HUES6 (cell line): ENCODE measurements around the gene E2F8.

Experiments
- H3K27ac ChIP-seq: 2 replicates; pipeline ENCODE4 v1.7.0; 2013; ENCODE audit warnings: low read depth, mild to moderate bottlenecking, low read length, inconsistent platforms
- H3K27me3 ChIP-seq: 2 replicates; pipeline ENCODE4 v1.6.1; 2013; ENCODE audit warnings: low read length; ENCODE audit not compliant: control insufficient read depth, insufficient read depth
- H3K36me3 ChIP-seq: 2 replicates; pipeline ENCODE4 v1.6.1; 2013; ENCODE audit warnings: low read length; ENCODE audit not compliant: control insufficient read depth, insufficient read depth
- H3K4me1 ChIP-seq: 2 replicates; pipeline ENCODE4 v1.6.1; 2013; ENCODE audit warnings: low read length; ENCODE audit not compliant: control insufficient read depth, insufficient read depth
- H3K4me3 ChIP-seq: 2 replicates; pipeline ENCODE4 v1.5.1; 2013; ENCODE audit warnings: low read depth, low read length
- H3K9ac ChIP-seq: one replicate; pipeline ENCODE4 v1.6.1; 2013; ENCODE audit warnings: mild to moderate bottlenecking, low read length
- H3K9me3 ChIP-seq: 2 replicates; pipeline ENCODE4 v1.6.1; 2013; ENCODE audit warnings: low read depth, low read length; ENCODE audit not compliant: control insufficient read depth, insufficient read depth

E2F8 gene

GRCh38 chr11:19201737-19202605 lies 38.8 kb downstream of the E2F8 start, which contains the start of gene CSRP3:
Gene CSRP3, minus strand, starts transcription at chr11:19201983. Its CDS starts 9,535 bp downstream, at chr11:19192448.
- Histone ChIP-seq H3K4me1 (no peaks in the 10 kb centered on the region), H3K36me3 (no peaks in the 10 kb centered on the region), H3K9ac (no peak within 1 kb of the TSS), H3K9me3 (peaks cover 6% of the 10 kb centered on the region; the same call in 1 of the 2 replicates), H3K27me3 (no peaks in the 10 kb centered on the region), H3K4me3 (no peak within 1 kb of the TSS), H3K27ac (no peak within 1 kb of the TSS)

GRCh38 chr11:19200410-19201201 lies 40.1 kb downstream of the E2F8 start:
- H3K4me3 ChIP-seq: no peak overlapping the region
- H3K4me1 ChIP-seq: no peaks in the 10 kb centered on the region
- peaks cover 6% of the 10 kb centered on the region; the same call in 1 of the 2 replicates for H3K9me3 ChIP-seq
- no peak overlapping the region for H3K27ac ChIP-seq
- no peaks in the 10 kb centered on the region for H3K27me3 ChIP-seq
- no peak overlapping the region for H3K9ac ChIP-seq
- no peaks in the 10 kb centered on the region for H3K36me3 ChIP-seq

- Histone ChIP-seq H3K4me3 (no peak overlapping the region), H3K9me3 (peaks cover 6% of the 10 kb centered on the region; the same call in 1 of the 2 replicates), H3K27me3 (no peaks in the 10 kb centered on the region), H3K27ac (no peak overlapping the region), H3K4me1 (no peaks in the 10 kb centered on the region), H3K36me3 (no peaks in the 10 kb centered on the region), H3K9ac (no peak overlapping the region)
These were observed 41.0 kb downstream of the E2F8 start for GRCh38 chr11:19199771-19200170.

GRCh38 chr11:19199048-19199447 lies 41.7 kb downstream of the E2F8 start:
- H3K27ac ChIP-seq: no peak overlapping the region
- no peak overlapping the region for H3K9ac ChIP-seq
- H3K4me3 ChIP-seq: no peak overlapping the region
- peaks cover 6% of the 10 kb centered on the region; the same call in 1 of the 2 replicates for H3K9me3 ChIP-seq
- no peaks in the 10 kb centered on the region for H3K36me3 ChIP-seq
- no peaks in the 10 kb centered on the region for H3K27me3 ChIP-seq
- no peaks in the 10 kb centered on the region for H3K4me1 ChIP-seq

GRCh38 chr11:19196432-19196831 lies 44.3 kb downstream of the E2F8 start:
- Histone ChIP-seq H3K9me3 (peaks cover 6% of the 10 kb centered on the region; the same call in 1 of the 2 replicates), H3K36me3 (no peaks in the 10 kb centered on the region), H3K4me3 (no peak overlapping the region), H3K27ac (no peak overlapping the region), H3K9ac (no peak overlapping the region), H3K27me3 (no peaks in the 10 kb centered on the region), H3K4me1 (no peaks in the 10 kb centered on the region)

GRCh38 chr11:19194620-19195308 lies 46.0 kb downstream of the E2F8 start:
- no peak overlapping the region for H3K4me3 ChIP-seq
- no peaks in the 10 kb centered on the region for H3K4me1 ChIP-seq
- H3K9ac ChIP-seq: no peak overlapping the region
- H3K27me3 ChIP-seq: no peaks in the 10 kb centered on the region
- H3K27ac ChIP-seq: no peak overlapping the region
- no peaks in the 10 kb centered on the region for H3K9me3 ChIP-seq
- no peaks in the 10 kb centered on the region for H3K36me3 ChIP-seq

GRCh38 chr11:19193916-19194315 lies 46.8 kb downstream of the E2F8 start:
- Histone ChIP-seq H3K27me3 (no peaks in the 10 kb centered on the region), H3K9me3 (no peaks in the 10 kb centered on the region), H3K9ac (no peak overlapping the region), H3K27ac (no peak overlapping the region), H3K4me1 (no peaks in the 10 kb centered on the region), H3K4me3 (no peak overlapping the region), H3K36me3 (no peaks in the 10 kb centered on the region)

- H3K27me3 ChIP-seq: no peaks in the 10 kb centered on the region
- H3K9me3 ChIP-seq: no peaks in the 10 kb centered on the region
- no peak overlapping the region for H3K4me3 ChIP-seq
- H3K36me3 ChIP-seq: no peaks in the 10 kb centered on the region
- no peak overlapping the region for H3K9ac ChIP-seq
- no peaks in the 10 kb centered on the region for H3K4me1 ChIP-seq
- H3K27ac ChIP-seq: no peak overlapping the region
These were observed 49.1 kb downstream of the E2F8 start for GRCh38 chr11:19191530-19192169.

GRCh38 chr11:19187833-19188258 lies 52.9 kb downstream of the E2F8 start:
- H3K4me3 ChIP-seq: no peak overlapping the region
- no peak overlapping the region for H3K9ac ChIP-seq
- no peaks in the 10 kb centered on the region for H3K4me1 ChIP-seq
- no peaks in the 10 kb centered on the region for H3K9me3 ChIP-seq
- H3K27ac ChIP-seq: no peak overlapping the region
- no peaks in the 10 kb centered on the region for H3K27me3 ChIP-seq
- no peaks in the 10 kb centered on the region for H3K36me3 ChIP-seq

- no peaks in the 10 kb centered on the region for H3K9me3 ChIP-seq
- no peak overlapping the region for H3K9ac ChIP-seq
- no peaks in the 10 kb centered on the region for H3K4me1 ChIP-seq
- no peaks in the 10 kb centered on the region for H3K36me3 ChIP-seq
- H3K27me3 ChIP-seq: no peaks in the 10 kb centered on the region
- H3K4me3 ChIP-seq: no peak overlapping the region
- no peak overlapping the region for H3K27ac ChIP-seq
These were observed 53.5 kb downstream of the E2F8 start for GRCh38 chr11:19187114-19187832.
